Measurements from ENCODE around the gene NRL.

Gene NRL

GRCh38 chr14:24092505-24093206, 22.1 kb downstream of the NRL start:
- H3K9me3 ChIP-seq, result no peaks in the 10 kb centered on the region
- H3K36me3 ChIP-seq, result no peaks in the 10 kb centered on the region
- no peak overlapping the region for H3K4me3 ChIP-seq (ENCODE audit: low read depth in 1 of 2, low read length in 1 of 2)
- H3K27me3 ChIP-seq, result peaks cover 34% of the 10 kb centered on the region
- H3K27ac ChIP-seq, result no peak overlapping the region
- H3K4me1 ChIP-seq (ENCODE audit: control insufficient read depth in 1 of 2, insufficient read depth in 1 of 2, low read depth in 1 of 2, low read length in 1 of 2), result peaks cover 11 to 14% of the 10 kb centered on the region in 2 experiments
- no peak for TF ChIP-seq CTCF (IDR thresholded peaks at IDR 0.05)

- no peaks in the 10 kb centered on the region for H3K36me3 ChIP-seq
- TF ChIP-seq CTCF (IDR thresholded peaks at IDR 0.05), result no peak
- no peak overlapping the region for H3K4me3 ChIP-seq (ENCODE audit: low read depth in 1 of 2, low read length in 1 of 2)
- no peak overlapping the region for H3K27ac ChIP-seq
- H3K27me3 ChIP-seq, result peaks cover 29% of the 10 kb centered on the region
- no peaks in the 10 kb centered on the region for H3K9me3 ChIP-seq
- H3K4me1 ChIP-seq (ENCODE audit: control insufficient read depth in 1 of 2, insufficient read depth in 1 of 2, low read depth in 1 of 2, low read length in 1 of 2), result peaks cover 11 to 14% of the 10 kb centered on the region in 2 experiments
Observed at GRCh38 chr14:24092110-24092504, 22.6 kb downstream of the NRL start.

- H3K36me3 ChIP-seq, result no peaks in the 10 kb centered on the region
- peaks cover 10% of the 10 kb centered on the region for H3K27me3 ChIP-seq
- H3K9me3 ChIP-seq, result no peaks in the 10 kb centered on the region
- peaks cover 10 to 12% of the 10 kb centered on the region in 2 experiments for H3K4me1 ChIP-seq (ENCODE audit: control insufficient read depth in 1 of 2, insufficient read depth in 1 of 2, low read depth in 1 of 2, low read length in 1 of 2)
- no peak overlapping the region for H3K4me3 ChIP-seq (ENCODE audit: low read depth in 1 of 2, low read length in 1 of 2)
- H3K27ac ChIP-seq, result no peak overlapping the region
- no peak for TF ChIP-seq CTCF (IDR thresholded peaks at IDR 0.05)
Observed at GRCh38 chr14:24089890-24090289, 24.9 kb downstream of the NRL start.

- TF ChIP-seq CTCF (IDR thresholded peaks at IDR 0.05), result no peak
- no peaks in the 10 kb centered on the region for H3K4me1 ChIP-seq (ENCODE audit: control insufficient read depth in 1 of 2, insufficient read depth in 1 of 2, low read depth in 1 of 2, low read length in 1 of 2)
- no peak overlapping the region for H3K27ac ChIP-seq
- no peak overlapping the region for H3K4me3 ChIP-seq (ENCODE audit: low read depth in 1 of 2, low read length in 1 of 2)
- H3K27me3 ChIP-seq, result peaks cover 13% of the 10 kb centered on the region
- H3K9me3 ChIP-seq, result no peaks in the 10 kb centered on the region
- H3K36me3 ChIP-seq, result no peaks in the 10 kb centered on the region
Observed at GRCh38 chr14:24088095-24088494, 26.7 kb downstream of the NRL start.

- Histone ChIP-seq H3K27me3 (peaks cover 22% of the 10 kb centered on the region), H3K36me3 (no peaks in the 10 kb centered on the region), H3K4me1 (ENCODE audit: control insufficient read depth in 1 of 2, insufficient read depth in 1 of 2, low read depth in 1 of 2, low read length in 1 of 2) (no peaks in the 10 kb centered on the region), H3K27ac (no peak overlapping the region), H3K9me3 (no peaks in the 10 kb centered on the region), H3K4me3 (ENCODE audit: low read depth in 1 of 2, low read length in 1 of 2) (no peak overlapping the region)
- TF ChIP-seq CTCF (IDR thresholded peaks at IDR 0.05), result no peak
Observed at GRCh38 chr14:24087004-24087403, 27.7 kb downstream of the NRL start.
